GM06990 (cell line): ENCODE results near the gene FOXN4.

ENCODE experiments used
- DNase-seq: peaks from one replicate; pipeline ENCODE4 v3.0.0-alpha.2; 2011; ENCODE audit not compliant: insufficient read length; ENCODE audit errors: extremely low read depth
- H3K27me3 ChIP-seq: replicated peaks from 2 replicates; pipeline ENCODE4 v1.6.0; 2011; ENCODE audit warnings: low read length; ENCODE audit not compliant: control insufficient read depth, insufficient read depth
- H3K36me3 ChIP-seq: 2 replicates; pipeline ENCODE4 v1.5.1; 2011; ENCODE audit warnings: low read length; ENCODE audit not compliant: control insufficient read depth, insufficient read depth
- H3K4me3 ChIP-seq: replicated peaks from 2 replicates; pipeline ENCODE4 v1.5.1; 2011; ENCODE audit warnings: low read depth, mild to moderate bottlenecking, control low read depth, low read length
- TF ChIP-seq, protein P1 (sequence below): IDR thresholded peaks from 2 replicates; pipeline ENCODE4 v1.5.1; 2011; ENCODE audit warnings: low read length, control low read depth, mild to moderate bottlenecking, inconsistent platforms; ENCODE audit not compliant: insufficient read depth, poor library complexity, severe bottlenecking

FOXN4 gene

DNA sequence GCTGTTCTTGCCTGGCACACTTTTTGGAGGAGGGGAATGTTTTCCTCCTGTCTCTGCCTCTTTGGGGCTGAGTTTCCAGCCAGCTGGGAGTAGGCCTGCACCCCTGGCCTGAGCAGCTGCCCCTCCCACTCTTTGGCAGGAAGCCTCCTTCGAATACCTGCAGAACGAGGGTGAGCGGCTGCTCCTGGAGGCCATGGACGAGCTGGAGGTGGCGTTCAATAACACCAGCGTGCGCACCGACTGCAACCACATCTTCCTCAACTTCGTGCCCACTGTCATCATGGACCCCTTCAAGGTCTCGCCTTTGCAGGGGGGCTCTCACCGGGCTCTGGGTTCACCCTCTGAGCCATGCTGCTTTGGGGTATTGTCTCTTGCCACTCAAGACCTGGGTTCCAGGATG lies 69.4 kb downstream of the FOXN4 start:
- Histone ChIP-seq H3K27me3 (no peaks in the 10 kb centered on the region), H3K36me3 (no peaks in the 10 kb centered on the region), H3K4me3 (no peak overlapping the region)
- no peak for DNase-seq
- TF ChIP-seq, protein P1, sequence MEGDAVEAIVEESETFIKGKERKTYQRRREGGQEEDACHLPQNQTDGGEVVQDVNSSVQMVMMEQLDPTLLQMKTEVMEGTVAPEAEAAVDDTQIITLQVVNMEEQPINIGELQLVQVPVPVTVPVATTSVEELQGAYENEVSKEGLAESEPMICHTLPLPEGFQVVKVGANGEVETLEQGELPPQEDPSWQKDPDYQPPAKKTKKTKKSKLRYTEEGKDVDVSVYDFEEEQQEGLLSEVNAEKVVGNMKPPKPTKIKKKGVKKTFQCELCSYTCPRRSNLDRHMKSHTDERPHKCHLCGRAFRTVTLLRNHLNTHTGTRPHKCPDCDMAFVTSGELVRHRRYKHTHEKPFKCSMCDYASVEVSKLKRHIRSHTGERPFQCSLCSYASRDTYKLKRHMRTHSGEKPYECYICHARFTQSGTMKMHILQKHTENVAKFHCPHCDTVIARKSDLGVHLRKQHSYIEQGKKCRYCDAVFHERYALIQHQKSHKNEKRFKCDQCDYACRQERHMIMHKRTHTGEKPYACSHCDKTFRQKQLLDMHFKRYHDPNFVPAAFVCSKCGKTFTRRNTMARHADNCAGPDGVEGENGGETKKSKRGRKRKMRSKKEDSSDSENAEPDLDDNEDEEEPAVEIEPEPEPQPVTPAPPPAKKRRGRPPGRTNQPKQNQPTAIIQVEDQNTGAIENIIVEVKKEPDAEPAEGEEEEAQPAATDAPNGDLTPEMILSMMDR = no peak

DNA sequence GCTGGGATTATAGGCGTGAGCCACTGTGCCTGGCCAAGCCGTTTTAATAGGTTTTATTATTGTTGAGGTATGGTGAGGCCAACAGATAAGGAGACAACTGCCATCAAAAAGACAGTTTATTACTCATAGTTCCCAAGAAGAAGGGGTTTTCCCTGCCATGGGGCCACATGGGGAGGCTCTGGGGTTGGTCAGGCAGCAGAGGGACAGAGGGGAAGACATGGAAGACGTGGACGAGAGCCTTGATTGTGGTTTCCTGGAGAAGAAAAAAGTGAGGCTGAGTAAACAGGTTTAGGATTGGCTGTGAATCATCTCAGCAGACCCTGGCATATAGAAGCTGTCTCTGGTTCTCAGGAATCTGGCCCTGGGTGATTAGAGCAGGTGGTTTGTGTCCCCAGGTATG lies 69.9 kb downstream of the FOXN4 start:
- TF ChIP-seq, protein P1 = no peak
- H3K27me3 ChIP-seq = no peaks in the 10 kb centered on the region
- no peak for DNase-seq
- no peak overlapping the region for H3K4me3 ChIP-seq
- no peaks in the 10 kb centered on the region for H3K36me3 ChIP-seq

DNA sequence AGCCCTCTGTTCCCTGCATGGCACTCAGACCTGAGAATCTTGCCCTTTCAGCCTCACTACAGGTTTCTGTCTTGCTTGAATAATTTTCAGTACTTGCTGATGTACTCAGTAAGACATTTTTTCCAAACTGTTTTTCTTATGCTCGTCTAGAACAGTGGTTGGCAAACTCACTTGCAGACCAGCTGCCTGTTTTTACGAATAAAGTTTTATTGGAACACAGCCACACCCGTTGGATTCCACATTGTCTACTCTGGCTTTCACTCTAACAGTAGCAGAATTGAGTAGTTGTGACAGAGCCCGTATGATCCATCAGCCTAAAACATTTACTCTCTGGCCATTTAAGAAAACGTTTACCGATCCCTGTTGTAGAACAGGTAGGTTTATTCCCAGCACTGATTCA lies 72.8 kb downstream of the FOXN4 start:
- H3K27me3 ChIP-seq = no peaks in the 10 kb centered on the region
- H3K4me3 ChIP-seq = no peak overlapping the region
- no peaks in the 10 kb centered on the region for H3K36me3 ChIP-seq
- TF ChIP-seq, protein P1 = no peak
- DNase-seq = no peak

DNA sequence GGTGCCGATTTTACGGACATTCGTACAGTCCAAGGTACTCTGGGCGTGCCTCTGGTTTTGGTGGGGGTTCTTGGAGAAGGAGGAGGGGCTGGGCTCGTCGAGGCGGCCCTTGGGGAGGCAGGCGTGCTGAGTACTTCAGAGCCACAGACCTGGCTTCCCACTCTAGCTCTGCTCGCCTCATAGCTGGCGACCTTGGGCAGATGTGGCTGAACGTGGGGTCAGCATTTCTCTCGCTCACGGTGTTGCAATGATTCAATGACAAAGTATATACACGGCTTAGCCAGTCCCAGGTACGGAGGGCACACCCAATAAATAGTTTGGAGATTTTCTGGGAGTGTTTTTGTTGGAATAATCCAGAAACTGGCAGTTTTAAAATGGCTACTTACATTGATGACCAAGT lies 75.1 kb downstream of the FOXN4 start:
- TF ChIP-seq, protein P1 = no peak
- H3K4me3 ChIP-seq = no peak overlapping the region
- no peaks in the 10 kb centered on the region for H3K36me3 ChIP-seq
- H3K27me3 ChIP-seq = no peaks in the 10 kb centered on the region
- no peak for DNase-seq

DNA sequence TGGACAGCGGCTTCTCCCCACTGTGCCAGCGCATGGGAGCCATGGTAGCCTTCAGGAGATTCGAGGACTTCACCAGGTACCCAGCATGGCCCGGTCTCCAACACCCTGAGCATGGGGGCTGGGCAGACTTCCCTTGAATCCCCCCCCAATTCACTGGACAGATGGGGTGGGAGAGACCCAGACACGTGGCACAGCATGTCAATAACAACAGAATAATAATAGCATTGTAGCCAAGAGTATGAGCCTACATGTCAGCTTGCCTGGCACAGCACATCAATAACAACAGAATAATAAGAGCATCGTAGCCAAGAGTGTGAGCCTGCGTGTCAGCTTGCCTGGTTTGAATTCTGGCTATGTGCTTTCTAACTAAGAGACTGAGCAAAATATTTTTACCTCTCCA lies 76.4 kb downstream of the FOXN4 start:
- Histone ChIP-seq H3K4me3 (no peak overlapping the region), H3K27me3 (no peaks in the 10 kb centered on the region), H3K36me3 (no peaks in the 10 kb centered on the region)
- no peak for DNase-seq
- TF ChIP-seq, protein P1 = no peak

DNA sequence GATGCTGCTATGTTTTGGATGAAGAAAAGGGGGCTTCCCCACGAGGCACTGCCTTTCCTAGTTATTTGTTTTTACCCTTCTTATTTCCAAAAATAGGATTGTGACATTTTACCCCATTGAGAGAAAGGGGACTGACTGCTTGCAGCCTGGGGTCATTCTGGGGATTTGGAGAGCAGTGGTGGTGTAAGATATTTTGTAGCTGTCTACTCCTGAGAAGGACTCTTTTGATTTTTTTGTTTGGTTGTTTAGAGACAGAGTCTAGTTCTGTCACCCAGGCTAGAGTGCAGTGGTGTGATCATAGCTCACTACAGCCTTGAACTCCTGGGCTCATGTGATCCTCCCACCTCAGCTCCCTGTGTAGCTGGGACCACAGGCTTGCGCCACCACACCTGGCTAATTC lies 78.9 kb downstream of the FOXN4 start:
- Histone ChIP-seq H3K36me3 (no peaks in the 10 kb centered on the region), H3K4me3 (no peak overlapping the region), H3K27me3 (no peaks in the 10 kb centered on the region)
- TF ChIP-seq, protein P1 = no peak
- no peak for DNase-seq
